Cardiac muscle cell (in vitro differentiated cells and primary cell): ENCODE data around the gene CNBD2. TPM values are rescaled to one million over a fixed set of nuclear protein-coding genes. Genes with fewer than 3 reads are reported as not detected.

Source experiments
- DNase-seq, 2 donors: peaks; one replicate each; pipeline versions ENCODE4 v3.0.0 to v3.0.0-alpha.2; 2010 to 2017; ENCODE audit warnings: low read depth in 1 of 2, low spot score in 1 of 2
- H3K27ac ChIP-seq: fragments of 200-600 bp; sonication (generic); 2 replicates; pipeline ENCODE4 v1.5.1; 2016
- H3K27me3 ChIP-seq: fragments of 200-600 bp; sonication (generic); 2 replicates; pipeline ENCODE4 v1.6.0; 2016; ENCODE audit warnings: control low read depth
- H3K36me3 ChIP-seq: fragments of 200-600 bp; sonication (generic); 2 replicates; pipeline ENCODE4 v1.5.1; 2016; ENCODE audit warnings: control low read depth
- H3K4me1 ChIP-seq: fragments of 200-600 bp; sonication (generic); 2 replicates; pipeline ENCODE4 v1.8.1; 2017; ENCODE audit warnings: low read depth, mild to moderate bottlenecking, mixed run types
- H3K4me3 ChIP-seq: fragments of 200-600 bp; sonication (generic); 2 replicates; pipeline ENCODE4 v1.5.1; 2016; ENCODE audit warnings: mild to moderate bottlenecking
- H3K9me3 ChIP-seq: fragments of 200-600 bp; sonication (generic); 2 replicates; pipeline ENCODE4 v1.5.1; 2017; ENCODE audit warnings: low read depth, mild to moderate bottlenecking, control low read depth
- CTCF ChIP-seq: IDR thresholded peaks from 2 replicates; pipeline ENCODE4 v1.5.1; 2012; ENCODE audit warnings: low read depth, mild to moderate bottlenecking, low read length
- polyA plus RNA-seq: library from polyadenylated mRNA; unstranded; fragments of >200 nt; fragmentation: Nextera tagmentation; extraction: Ambion mirVana; gene quantifications from 2 replicates; pipeline ENCODE4 v1.2.1, GENCODE V29; 2016
- total RNA-seq: library from RNA; depleted of rRNA; stranded (reverse); fragments of >200 nt; gene quantifications from 2 replicates; pipeline ENCODE4 v1.2.3, GENCODE V29; 2016

Gene CNBD2
- total and polyA plus RNA-seq, 2 experiments from 2014 or later = 0.82 to 10.4 TPM

- no peaks in the 10 kb centered on the region for H3K4me1 ChIP-seq
- no peaks in the 10 kb centered on the region for H3K27me3 ChIP-seq
- H3K27ac ChIP-seq = no peak overlapping the region
- DNase-seq = no peak
- H3K4me3 ChIP-seq = no peak overlapping the region
- no peak for TF ChIP-seq CTCF
- H3K36me3 ChIP-seq = no peaks in the 10 kb centered on the region
- H3K9me3 ChIP-seq = no peaks in the 10 kb centered on the region
Observed at GRCh38 chr20:35963878-35964277, 4.5 kb upstream of the CNBD2 start.

- Histone ChIP-seq H3K9me3 (no peaks in the 10 kb centered on the region), H3K36me3 (no peaks in the 10 kb centered on the region), H3K27ac (no peak overlapping the region), H3K4me3 (no peak overlapping the region), H3K27me3 (no peaks in the 10 kb centered on the region), H3K4me1 (no peaks in the 10 kb centered on the region)
- TF ChIP-seq CTCF = no peak
- DNase-seq = no peak
Observed at GRCh38 chr20:35968930-35969329, 540 bp downstream of the CNBD2 start.

GRCh38 chr20:35971981-35972380 lies 3.6 kb downstream of the CNBD2 start:
- no peak for DNase-seq
- Histone ChIP-seq H3K27ac (no peak overlapping the region), H3K36me3 (no peaks in the 10 kb centered on the region), H3K4me3 (no peak overlapping the region), H3K27me3 (no peaks in the 10 kb centered on the region), H3K9me3 (no peaks in the 10 kb centered on the region), H3K4me1 (no peaks in the 10 kb centered on the region)
- TF ChIP-seq CTCF = no peak

- H3K36me3 ChIP-seq = no peaks in the 10 kb centered on the region
- DNase-seq = no peak
- H3K27ac ChIP-seq = no peak overlapping the region
- H3K4me1 ChIP-seq = no peaks in the 10 kb centered on the region
- H3K4me3 ChIP-seq = no peak overlapping the region
- no peaks in the 10 kb centered on the region for H3K27me3 ChIP-seq
- no peaks in the 10 kb centered on the region for H3K9me3 ChIP-seq
- no peak for TF ChIP-seq CTCF
Observed at GRCh38 chr20:35972462-35972861, 4.1 kb downstream of the CNBD2 start.

GRCh38 chr20:35974256-35974655 lies 5.9 kb downstream of the CNBD2 start:
- no peak for DNase-seq
- Histone ChIP-seq H3K27ac (no peak overlapping the region), H3K4me3 (no peak overlapping the region), H3K36me3 (no peaks in the 10 kb centered on the region), H3K9me3 (no peaks in the 10 kb centered on the region), H3K4me1 (no peaks in the 10 kb centered on the region), H3K27me3 (no peaks in the 10 kb centered on the region)
- no peak for TF ChIP-seq CTCF
